K562 (cell line): ENCODE results near the gene KAZN. TPM values are rescaled to one million over a fixed set of nuclear protein-coding genes. Genes with fewer than 3 reads are reported as not detected.

Source experiments
- BACH1 ChIP-seq: fragments of 200-800 bp; sonication (Bioruptor generic); IDR thresholded peaks from 2 replicates; pipeline ENCODE4 v1.6.1; 2016; ENCODE audit warnings: missing genetic modification characterization, missing compliant biosample characterization
- BDP1 ChIP-seq: IDR thresholded peaks from 3 replicates; pipeline ENCODE4 v1.6.1; 2011; ENCODE audit not compliant: insufficient read length, insufficient read depth
- CAMTA2 ChIP-seq: fragments of 250-450 bp; sonication (Bioruptor Pico); conservative IDR thresholded peaks from 2 replicates; pipeline ENCODE4 v1.5.1; 2022
- CCNT2 ChIP-seq: IDR thresholded peaks from 2 replicates; pipeline ENCODE4 v1.6.1; 2011; ENCODE audit warnings: borderline replicate concordance, low read depth, mild to moderate bottlenecking, moderate library complexity, mixed read lengths, low read length; ENCODE audit not compliant: insufficient read length; ENCODE audit errors: extremely low read depth
- GABPB2 ChIP-seq: fragments of 250-450 bp; sonication (Bioruptor Pico); conservative IDR thresholded peaks from 2 replicates; pipeline ENCODE4 v1.5.1; 2021; ENCODE audit warnings: mild to moderate bottlenecking
- GATAD2B ChIP-seq: fragments of 450-650 bp; IDR thresholded peaks from 2 replicates; pipeline ENCODE4 v1.6.1; 2017; ENCODE audit warnings: mild to moderate bottlenecking, borderline replicate concordance
- GMEB1 ChIP-seq: fragments of 250-450 bp; sonication (Bioruptor Pico); IDR thresholded peaks from 2 replicates; pipeline ENCODE4 v1.4.0; 2020; ENCODE audit warnings: mild to moderate bottlenecking
- NCOA1 ChIP-seq: fragments of 450-650 bp; IDR thresholded peaks from 2 replicates; pipeline ENCODE4 v1.6.1; 2016; ENCODE audit warnings: low read depth
- RCOR1 ChIP-seq, 2 experiments: IDR thresholded peaks; 2 replicates each; pipeline ENCODE4 v1.6.1; 2012; ENCODE audit warnings: low read depth in 2 of 2, low read length in 2 of 2, borderline replicate concordance in 1 of 2, improper control_type of control experiment in 1 of 2
- SP2 ChIP-seq: IDR thresholded peaks from 2 replicates; pipeline ENCODE4 v1.6.1; 2011; ENCODE audit warnings: mild to moderate bottlenecking, low read depth, low read length, moderate library complexity; ENCODE audit not compliant: poor library complexity, severe bottlenecking; ENCODE audit errors: extremely low read depth
- TSHZ1 ChIP-seq: fragments of 250-450 bp; sonication (Bioruptor Pico); IDR thresholded peaks from 2 replicates; pipeline ENCODE4 v1.4.0; 2020; ENCODE audit warnings: mild to moderate bottlenecking, moderate library complexity
- UBTF ChIP-seq, 2 experiments: IDR thresholded peaks; 2 replicates each; pipeline ENCODE4 v1.6.1; 2012; ENCODE audit warnings: improper control_type of control experiment in 2 of 2, low read depth in 2 of 2, low read length in 2 of 2, borderline replicate concordance in 1 of 2
- YBX1 ChIP-seq: fragments of 450-650 bp; IDR thresholded peaks from 2 replicates; pipeline ENCODE4 v1.7.1; 2016; ENCODE audit warnings: mild to moderate bottlenecking
- ZNF232 ChIP-seq: sonication (generic); formaldehyde crosslinking; IDR thresholded peaks from 2 replicates; pipeline ENCODE4 v1.8.0; 2022; ENCODE audit warnings: mild to moderate bottlenecking, missing genetic modification reagents
- ZNF280B ChIP-seq: fragments of 250-450 bp; sonication (Bioruptor Pico); IDR thresholded peaks from 2 replicates; pipeline ENCODE4 v1.5.1; 2021; ENCODE audit warnings: mild to moderate bottlenecking
- ZNF77 ChIP-seq: fragments of 250-450 bp; sonication (Bioruptor Pico); IDR thresholded peaks from 2 replicates; pipeline ENCODE4 v1.5.0; 2020
- ZNF79 ChIP-seq: fragments of 250-450 bp; sonication (Bioruptor Pico); IDR thresholded peaks from 2 replicates; pipeline ENCODE4 v1.4.0; 2020; ENCODE audit warnings: low read depth, mild to moderate bottlenecking, moderate library complexity
- polyA plus RNA-seq, 8 experiments: library from polyadenylated mRNA; depleted of rRNA in 4 of 8; stranded (reverse) in 5 of 8; unstranded in 3 of 8; fragments of >200 nt; fragmentation: Nextera tagmentation in 2 of 8; fragmentation: Illumina TruSeq in 1 of 8; extraction: Ambion mirVana in 2 of 8; extraction: Trizol in 1 of 8; gene quantifications; 2 replicates each; pipeline versions ENCODE4 v1.2.1 to v1.2.3, GENCODE V29; 2011 to 2014; ENCODE audit warnings: inconsistent platforms in 1 of 8, missing spikeins in 1 of 8
- total RNA-seq, 7 experiments: library from RNA; depleted of rRNA in 6 of 7; stranded (reverse); fragments of >200 nt in 6 of 7; fragmentation: Illumina TruSeq in 2 of 7; extraction: Trizol in 2 of 7; gene quantifications; 2 replicates each; pipeline versions ENCODE4 v1.2.1 to v1.2.3, GENCODE V29; 2011 to 2021; ENCODE audit warnings: low replicate concordance in 1 of 7

Gene KAZN
- total and polyA plus RNA-seq, 9 of the 15 experiments (the other 6 are each of a cell fraction or from before 2014, with no cell fraction given) = 2.1 to 21.6 (median 5.4) TPM

- TF ChIP-seq TSHZ1 (CRISPR knock-in tag) = no peak
- peak; percentile 53; the same call in 1 of the 2 replicates for TF ChIP-seq BACH1 (tag)
- TF ChIP-seq SP2 = no peak
- TF ChIP-seq ZNF280B (CRISPR knock-in tag) = no peak
- no peak for TF ChIP-seq GABPB2
- TF ChIP-seq ZNF77 (CRISPR knock-in tag) = no peak
- TF ChIP-seq UBTF (IDR thresholded peaks at IDR 0.05; ENCODE audit: borderline replicate concordance in 1 of 2, low read depth in 2 of 2, low read length in 2 of 2) = 0 out of 4 replicates have a peak, but pooled peaks of 1 of the 2 experiments have one; percentile 37
- TF ChIP-seq BDP1 = no peak
- TF ChIP-seq GMEB1 = 0 out of 2 replicates have a peak, but pooled peaks have one; percentile 23
- no peak for TF ChIP-seq CAMTA2 (CRISPR knock-in tag)
- no peak for TF ChIP-seq NCOA1
- TF ChIP-seq GATAD2B = no peak
- peak; percentile 47; the same call in 1 of the 2 replicates for TF ChIP-seq ZNF79 (CRISPR knock-in tag)
- no peak for TF ChIP-seq YBX1
- peak in 1 of 2 experiments; percentile 51; a peak in 2 of 4 replicates for TF ChIP-seq RCOR1 (IDR thresholded peaks at IDR 0.05; ENCODE audit: borderline replicate concordance in 1 of 2, low read depth in 2 of 2, low read length in 2 of 2)
- no peak for TF ChIP-seq ZNF232 (CRISPR knock-in tag)
- TF ChIP-seq CCNT2 = no peak
Measured at GRCh38 chr1:14881775-14882672, 283.5 kb downstream of the KAZN start (continued).
